Cardiac fibroblast (primary cell): Measurements from ENCODE around the gene GAD1.

ENCODE experiments used
- DNase-seq, 2 donors: peaks; one replicate each; pipeline versions ENCODE4 v3.0.0 to v3.0.0-alpha.2; 2010; ENCODE audit warnings: low read depth in 2 of 2
- H3K4me3 ChIP-seq, 2 donors: replicated peaks in 1 of 2; 1 replicate in 1 of 2; 2 replicates in 1 of 2; pipeline ENCODE4 v1.5.1; 2011; ENCODE audit warnings: low read depth in 2 of 2, low read length in 2 of 2, mild to moderate bottlenecking in 2 of 2, moderate library complexity in 1 of 2
- CTCF ChIP-seq: IDR thresholded peaks from one replicate; pipeline ENCODE4 v1.5.1; 2011; ENCODE audit warnings: low read depth, mild to moderate bottlenecking, low read length, inconsistent platforms

The GAD1 gene

GRCh38 chr2:170821531-170822289 is 5.0 kb downstream of the GAD1 start:
- no peak for TF ChIP-seq CTCF
- DNase-seq, result no peak
- no peak overlapping the region for H3K4me3 ChIP-seq

DNA sequence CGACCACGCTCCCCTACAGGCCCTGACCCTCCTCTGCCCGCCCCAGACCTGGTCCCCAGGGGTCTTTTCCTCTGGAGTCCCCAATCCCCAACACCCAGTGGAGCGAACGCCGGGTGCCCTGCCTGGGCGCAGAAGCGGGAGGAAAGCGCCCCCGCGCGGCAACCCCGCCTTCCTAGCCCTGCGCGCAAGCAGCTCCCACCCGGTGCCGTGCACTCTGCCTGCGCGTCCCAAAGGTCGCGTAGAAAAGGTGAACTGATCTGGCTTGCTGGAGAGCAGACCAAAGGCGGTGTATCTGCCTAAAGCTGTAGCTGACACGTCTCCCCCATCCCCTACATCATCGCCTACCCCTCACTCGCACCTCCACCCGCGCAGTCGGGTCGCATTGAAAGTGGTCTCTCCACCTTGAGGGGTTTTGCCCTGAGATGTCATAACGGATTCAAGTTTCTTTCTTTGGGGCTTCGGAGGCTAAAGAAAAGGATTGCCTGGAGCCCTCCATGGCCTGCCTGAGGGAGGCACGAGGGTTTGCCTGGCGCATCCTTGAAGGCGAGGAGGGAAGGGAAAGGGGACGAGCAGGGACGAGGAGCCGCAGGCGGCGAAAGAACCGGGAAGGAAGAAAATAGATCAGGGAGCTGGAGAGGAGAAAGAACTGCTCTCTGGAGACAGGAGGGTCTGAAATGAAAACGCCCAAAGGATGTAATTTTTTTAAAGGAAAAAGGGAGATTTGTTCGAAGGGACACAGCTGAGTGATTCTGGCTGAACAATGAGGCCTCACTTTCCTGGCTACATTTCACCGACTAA is 5.8 kb downstream of the GAD1 start:
- no peak overlapping the region for H3K4me3 ChIP-seq
- no peak for TF ChIP-seq CTCF
- no peak for DNase-seq

DNA sequence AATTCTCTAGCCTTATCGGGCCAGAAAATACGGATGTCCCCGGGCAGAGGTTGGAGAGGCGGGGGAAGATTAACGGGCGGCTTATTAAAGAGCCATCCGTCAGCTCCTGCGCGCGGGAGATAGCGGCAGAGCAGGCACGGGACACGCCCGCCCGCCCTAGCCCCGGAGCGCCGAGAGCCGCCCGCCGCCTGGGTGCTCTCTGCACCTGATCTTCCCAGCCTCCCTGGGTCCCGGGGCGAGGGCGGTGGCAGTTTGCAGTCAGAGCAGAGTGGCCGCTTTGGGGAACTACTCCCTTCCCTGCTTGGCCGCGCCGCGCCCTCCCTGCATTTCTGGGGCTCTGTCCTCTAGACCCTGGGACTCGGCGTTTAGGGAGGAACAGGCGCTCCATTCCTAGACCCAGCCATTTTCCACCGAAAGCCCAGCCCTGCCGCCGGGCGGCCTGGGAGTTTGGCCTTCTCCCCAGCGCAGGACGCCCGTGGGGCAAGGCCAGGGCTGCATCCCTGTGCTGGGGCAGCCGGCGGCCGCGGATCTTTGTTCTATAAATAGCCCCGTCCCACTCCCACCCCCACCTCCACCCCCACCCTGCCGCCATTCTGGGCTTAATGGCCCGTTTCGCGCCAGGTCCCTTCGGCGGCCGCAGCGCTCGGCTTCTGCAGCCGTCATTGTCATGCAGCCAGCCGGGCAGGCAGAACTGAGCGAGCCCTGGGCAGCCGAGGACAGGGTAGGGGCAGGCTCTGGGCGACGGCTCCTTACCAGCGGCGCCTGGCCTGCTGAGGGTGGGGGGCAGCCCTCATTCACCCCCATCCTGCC is 6.6 kb downstream of the GAD1 start:
- TF ChIP-seq CTCF, result no peak
- no peak for DNase-seq
- no peak overlapping the region for H3K4me3 ChIP-seq

GRCh38 chr2:170823898-170824215 is 7.2 kb downstream of the GAD1 start:
- TF ChIP-seq CTCF, result no peak
- no peak overlapping the region for H3K4me3 ChIP-seq
- no peak for DNase-seq

- no peak overlapping the region for H3K4me3 ChIP-seq
- no peak for TF ChIP-seq CTCF
- no peak for DNase-seq
These were observed 7.9 kb downstream of the GAD1 start for GRCh38 chr2:170824526-170825015.

DNA sequence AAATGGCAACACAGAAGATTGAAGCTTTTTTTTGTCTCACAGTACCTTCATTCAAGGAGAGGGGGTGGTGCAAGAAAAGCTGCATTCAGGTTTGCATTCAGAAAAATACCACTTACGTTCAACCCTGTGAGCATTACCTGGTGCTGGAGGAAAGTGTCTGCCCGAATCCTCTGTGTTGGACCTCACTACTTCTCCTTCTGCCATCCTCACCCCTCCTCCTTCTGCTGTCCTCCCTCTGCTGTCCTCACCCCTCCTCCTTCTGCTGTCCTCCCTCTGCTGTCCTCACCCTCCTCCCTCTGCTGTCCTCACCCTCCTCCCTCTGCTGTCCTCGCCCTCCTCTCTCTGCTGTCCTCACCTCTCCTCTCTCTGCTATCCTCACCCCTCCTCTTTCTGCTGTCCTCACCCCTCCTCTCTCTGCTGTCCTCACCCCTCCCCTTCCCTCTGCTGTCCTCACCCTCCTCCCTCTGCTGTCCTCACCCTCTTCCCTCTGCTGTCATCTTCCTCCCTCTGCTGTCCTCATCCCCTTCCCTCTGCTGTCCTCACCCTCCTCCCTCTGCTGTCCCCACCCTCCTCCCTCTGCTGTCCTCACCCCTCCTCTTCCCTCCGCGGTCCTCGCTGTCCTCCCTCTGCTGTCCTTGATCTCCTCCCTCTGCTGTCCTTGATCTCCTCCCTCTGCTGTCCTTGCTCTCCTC is 11.3 kb downstream of the GAD1 start:
- no peak overlapping the region for H3K4me3 ChIP-seq
- no peak for TF ChIP-seq CTCF
- no peak for DNase-seq
